ENCODE data around the gene FIBP. TPM values are rescaled to one million over a fixed set of nuclear protein-coding genes. Genes with fewer than 3 reads are reported as not detected.

The FIBP gene
- total RNA-seq, 1 donor from 2014 or later = 110 TPM

DNA sequence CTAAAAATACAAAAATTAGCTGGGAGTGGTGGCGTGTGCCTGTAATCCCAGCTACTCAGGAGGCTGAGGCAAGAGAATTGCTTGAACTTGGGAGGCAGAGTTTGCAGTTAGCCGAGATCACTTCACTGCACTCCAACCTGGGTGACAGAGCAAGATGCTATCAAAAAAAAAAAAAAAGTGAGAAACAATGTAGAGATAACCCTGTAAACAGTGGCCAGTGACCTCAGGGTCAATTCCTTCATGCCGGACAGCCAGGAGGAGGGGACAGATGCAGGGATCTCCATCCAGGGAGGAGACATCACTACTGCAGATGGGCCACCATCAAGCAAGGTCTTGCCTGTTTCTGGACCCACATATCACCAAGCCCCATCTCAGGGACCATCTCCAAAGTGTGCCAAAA lies 40.5 kb downstream of the FIBP start:
- no peak overlapping the region for H3K9ac ChIP-seq (ENCODE audit: low read depth in 1 of 3, low read length in 3 of 3)
- H3K36me3 ChIP-seq (ENCODE audit: control insufficient read depth in 3 of 3, insufficient read depth in 3 of 3, low read length in 3 of 3) = peaks cover 13 to 21% (median 18%) of the 10 kb centered on the region in 3 donors
- H3K27me3 ChIP-seq (ENCODE audit: control insufficient read depth in 3 of 3, insufficient read depth in 3 of 3, low read length in 3 of 3) = no peaks in the 10 kb centered on the region
- no peak overlapping the region for H3K4me3 ChIP-seq (ENCODE audit: low read length in 3 of 3)
- peaks cover 0 to 5% (median 0%) of the 10 kb centered on the region in 3 donors for H3K9me3 ChIP-seq (ENCODE audit: control insufficient read depth in 3 of 3, low read length in 3 of 3)
- H3K4me1 ChIP-seq (ENCODE audit: control insufficient read depth in 3 of 3, insufficient read depth in 3 of 3, low read length in 3 of 3) = no peaks in the 10 kb centered on the region
- H3K27ac ChIP-seq (ENCODE audit: low read depth, low read length) = no peak overlapping the region

GRCh38 chr11:65844231-65844872 lies 43.9 kb downstream of the FIBP start:
- Histone ChIP-seq H3K4me1 (ENCODE audit: control insufficient read depth in 3 of 3, insufficient read depth in 3 of 3, low read length in 3 of 3) (no peaks in the 10 kb centered on the region), H3K36me3 (ENCODE audit: control insufficient read depth in 3 of 3, insufficient read depth in 3 of 3, low read length in 3 of 3) (no peaks in the 10 kb centered on the region), H3K4me3 (ENCODE audit: low read length in 3 of 3) (no peak overlapping the region), H3K27ac (ENCODE audit: low read depth, low read length) (no peak overlapping the region), H3K9me3 (ENCODE audit: control insufficient read depth in 3 of 3, low read length in 3 of 3) (no peaks in the 10 kb centered on the region), H3K27me3 (ENCODE audit: control insufficient read depth in 3 of 3, insufficient read depth in 3 of 3, low read length in 3 of 3) (no peaks in the 10 kb centered on the region), H3K9ac (ENCODE audit: low read depth in 1 of 3, low read length in 3 of 3) (no peak overlapping the region)

DNA sequence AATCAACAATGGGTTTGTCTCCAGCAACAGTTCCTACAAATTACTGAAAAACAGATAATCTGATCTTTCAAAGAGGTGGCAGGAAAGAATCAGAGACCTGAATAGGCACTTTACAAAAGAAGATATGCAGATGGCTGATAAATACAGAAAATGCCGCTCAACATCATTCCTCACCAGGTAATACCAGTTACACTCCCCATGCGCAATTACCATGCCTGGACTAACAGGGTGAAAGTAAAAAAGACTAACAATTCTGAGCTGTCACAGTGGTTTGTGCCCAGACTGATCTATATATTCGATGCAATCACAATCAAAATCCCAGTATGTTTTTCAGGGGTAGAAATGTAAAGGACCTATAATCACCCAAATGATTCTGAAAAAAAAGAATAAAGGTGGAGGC lies 44.5 kb downstream of the FIBP start:
- no peak overlapping the region for H3K27ac ChIP-seq (ENCODE audit: low read depth, low read length)
- H3K27me3 ChIP-seq (ENCODE audit: control insufficient read depth in 3 of 3, insufficient read depth in 3 of 3, low read length in 3 of 3) = no peaks in the 10 kb centered on the region
- H3K4me1 ChIP-seq (ENCODE audit: control insufficient read depth in 3 of 3, insufficient read depth in 3 of 3, low read length in 3 of 3) = no peaks in the 10 kb centered on the region
- H3K9ac ChIP-seq (ENCODE audit: low read depth in 1 of 3, low read length in 3 of 3) = no peak overlapping the region
- no peaks in the 10 kb centered on the region for H3K9me3 ChIP-seq (ENCODE audit: control insufficient read depth in 3 of 3, low read length in 3 of 3)
- H3K36me3 ChIP-seq (ENCODE audit: control insufficient read depth in 3 of 3, insufficient read depth in 3 of 3, low read length in 3 of 3) = no peaks in the 10 kb centered on the region
- no peak overlapping the region for H3K4me3 ChIP-seq (ENCODE audit: low read length in 3 of 3)

- no peak overlapping the region for H3K27ac ChIP-seq (ENCODE audit: low read depth, low read length)
- H3K9ac ChIP-seq (ENCODE audit: low read depth in 1 of 3, low read length in 3 of 3) = no peak overlapping the region
- no peaks in the 10 kb centered on the region for H3K27me3 ChIP-seq (ENCODE audit: control insufficient read depth in 3 of 3, insufficient read depth in 3 of 3, low read length in 3 of 3)
- H3K4me3 ChIP-seq (ENCODE audit: low read length in 3 of 3) = no peak overlapping the region
- H3K36me3 ChIP-seq (ENCODE audit: control insufficient read depth in 3 of 3, insufficient read depth in 3 of 3, low read length in 3 of 3) = no peaks in the 10 kb centered on the region
- no peaks in the 10 kb centered on the region for H3K4me1 ChIP-seq (ENCODE audit: control insufficient read depth in 3 of 3, insufficient read depth in 3 of 3, low read length in 3 of 3)
- H3K9me3 ChIP-seq (ENCODE audit: control insufficient read depth in 3 of 3, low read length in 3 of 3) = no peaks in the 10 kb centered on the region
These were observed 46.1 kb downstream of the FIBP start for GRCh38 chr11:65842144-65842543.

DNA sequence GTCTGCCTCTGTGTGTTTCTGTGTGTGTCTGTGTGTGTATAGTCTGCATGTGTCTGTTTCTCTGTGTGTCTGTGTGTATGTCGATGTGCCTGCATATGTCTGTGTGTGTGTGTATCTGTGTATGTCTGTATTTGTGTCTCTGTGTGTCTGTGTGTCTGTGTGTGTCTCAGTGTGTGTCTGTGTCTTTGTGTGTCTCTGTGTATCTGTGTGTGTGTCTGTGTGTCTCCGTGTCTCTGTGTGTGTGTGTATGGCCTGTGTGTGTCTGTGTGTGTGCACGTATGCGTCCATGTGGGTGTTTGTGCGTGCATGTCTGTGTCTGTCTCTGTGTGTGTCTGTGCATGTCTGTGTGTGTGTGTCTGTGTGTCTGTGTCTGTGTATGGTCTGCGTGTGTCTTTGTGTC lies 54.1 kb downstream of the FIBP start:
- H3K9ac ChIP-seq (ENCODE audit: low read depth in 1 of 3, low read length in 3 of 3) = peak overlapping the region in 1 of 3 donors; percentile 45

More for the DNA sequence above, 54.1 kb downstream of the FIBP start:
- Histone ChIP-seq H3K4me1 (ENCODE audit: control insufficient read depth in 3 of 3, insufficient read depth in 3 of 3, low read length in 3 of 3) (peaks cover 8 to 22% (median 16%) of the 10 kb centered on the region in 3 donors), H3K27ac (ENCODE audit: low read depth, low read length) (no peak overlapping the region), H3K4me3 (ENCODE audit: low read length in 3 of 3) (peak overlapping the region; percentile 70 to 88 (median 81)), H3K27me3 (ENCODE audit: control insufficient read depth in 3 of 3, insufficient read depth in 3 of 3, low read length in 3 of 3) (peaks cover 0 to 19% (median 10%) of the 10 kb centered on the region in 3 donors), H3K9me3 (ENCODE audit: control insufficient read depth in 3 of 3, low read length in 3 of 3) (no peaks in the 10 kb centered on the region), H3K36me3 (ENCODE audit: control insufficient read depth in 3 of 3, insufficient read depth in 3 of 3, low read length in 3 of 3) (no peaks in the 10 kb centered on the region)

Other genes with a start within 250 kb of the FIBP start
- 13.0 TPM for gene RELA, start 225.6 kb downstream of the FIBP start, total RNA-seq
- 44.9 TPM for gene KAT5, start 176.2 kb downstream of the FIBP start, total RNA-seq
- 11.0 TPM for gene RNASEH2C, start 167.7 kb downstream of the FIBP start, total RNA-seq
- 2.1 TPM for gene AP5B1, start 107.5 kb downstream of the FIBP start, total RNA-seq
- gene OVOL1, start 101.4 kb downstream of the FIBP start, total RNA-seq = not detected
- under 0.01 TPM for gene SNX32, start 54.5 kb downstream of the FIBP start, total RNA-seq
- 275 TPM for gene CFL1, start 30.3 kb downstream of the FIBP start, total RNA-seq
- gene MUS81, start 28.0 kb downstream of the FIBP start, total RNA-seq = 34.4 TPM
- gene EFEMP2, start 15.7 kb downstream of the FIBP start, total RNA-seq = 35.0 TPM
- 1.0 TPM for gene CTSW, start 8.6 kb downstream of the FIBP start, total RNA-seq
- 12.0 TPM for gene CCDC85B, start 2.2 kb upstream of the FIBP start, total RNA-seq
- not detected for gene FOSL1, start 11.9 kb upstream of the FIBP start, total RNA-seq
- 12.5 TPM for gene C11orf68, start 30.6 kb upstream of the FIBP start, total RNA-seq
- 71.0 TPM for gene DRAP1, start 31.0 kb upstream of the FIBP start, total RNA-seq
- gene TSGA10IP, start 57.0 kb upstream of the FIBP start, total RNA-seq = not detected
- 45.9 TPM for gene SART1, start 73.3 kb upstream of the FIBP start, total RNA-seq
- 20.9 TPM for gene EIF1AD, start 113.7 kb upstream of the FIBP start, total RNA-seq
- 26.6 TPM for gene BANF1, start 114.0 kb upstream of the FIBP start, total RNA-seq
- gene CST6, start 123.5 kb upstream of the FIBP start, total RNA-seq = not detected
- gene CATSPER1, start 138.0 kb upstream of the FIBP start, total RNA-seq = not detected
- under 0.01 TPM for gene GAL3ST3, start 160.7 kb upstream of the FIBP start, total RNA-seq
- 62.1 TPM for gene SF3B2, start 163.9 kb upstream of the FIBP start, total RNA-seq
- gene PACS1, start 181.8 kb upstream of the FIBP start, total RNA-seq = 13.6 TPM

Data from skeletal muscle tissue (tissue), 4 donors.